A673 (cell line): ENCODE results near the gene TRIML1. TPM values are rescaled to one million over a fixed set of nuclear protein-coding genes. Genes with fewer than 3 reads are reported as not detected.

Experiments
- BruUV-seq: library from RNA; stranded (reverse); fragments of 400-500 nt; replicated peaks from 2 replicates; lab custom pipeline; 2021; lab: Mats Ljungman, UMichigan
- CTCF ChIA-PET: fragments of 300-600 bp; sonication (Branson Sonifier 250); formaldehyde crosslinking; loops from one replicate; lab custom pipeline; 2022; ENCODE audit warnings: antibody characterized with exemption; lab: Charles Lee
- POLR2A ChIA-PET: fragments of 300-600 bp; sonication (Branson Sonifier 250); formaldehyde crosslinking; loops from one replicate; lab custom pipeline; 2022; ENCODE audit warnings: antibody characterized with exemption; ENCODE audit not compliant: low non-redundant PET; lab: Charles Lee
- DNase-seq: peaks from one replicate; pipeline ENCODE4 v3.0.0-alpha.2; 2015; ENCODE audit warnings: low spot score
- H3K27ac ChIP-seq: fragments of 200-600 bp; sonication (generic); 2 replicates; pipeline ENCODE4 v1.5.1; 2016; ENCODE audit warnings: mixed run types, low read depth, mild to moderate bottlenecking, mixed read lengths, antibody characterized with exemption, low read length; ENCODE audit not compliant: poor library complexity, severe bottlenecking
- H3K27me3 ChIP-seq: fragments of 200-600 bp; sonication (generic); replicated peaks from 2 replicates; pipeline ENCODE4 v1.6.1; 2017; ENCODE audit warnings: mixed run types, low read depth, mild to moderate bottlenecking, mixed read lengths, antibody characterized with exemption, low read length; ENCODE audit not compliant: insufficient read depth, poor library complexity
- H3K36me3 ChIP-seq: fragments of 200-600 bp; sonication (generic); 2 replicates; pipeline ENCODE4 v1.6.1; 2016; ENCODE audit warnings: mixed run types, mild to moderate bottlenecking, mixed read lengths, antibody characterized with exemption, low read length; ENCODE audit not compliant: insufficient read depth, poor library complexity, severe bottlenecking
- H3K4me1 ChIP-seq: fragments of 200-600 bp; sonication (generic); 2 replicates; pipeline ENCODE4 v1.6.1; 2017; ENCODE audit warnings: mixed run types, mild to moderate bottlenecking, mixed read lengths, antibody characterized with exemption, low read length; ENCODE audit not compliant: insufficient read depth, poor library complexity, severe bottlenecking
- H3K4me3 ChIP-seq: fragments of 200-600 bp; sonication (generic); 2 replicates; pipeline ENCODE4 v1.5.1; 2016; ENCODE audit warnings: low read depth, mixed run types, mild to moderate bottlenecking, mixed read lengths, low read length; ENCODE audit not compliant: poor library complexity, severe bottlenecking
- H3K9me3 ChIP-seq: fragments of 200-600 bp; sonication (generic); 2 replicates; pipeline ENCODE4 v1.6.1; 2016; ENCODE audit warnings: mixed run types, low read depth, mild to moderate bottlenecking, mixed read lengths, antibody characterized with exemption, low read length; ENCODE audit not compliant: poor library complexity, severe bottlenecking
- EZH2 ChIP-seq: fragments of 200-600 bp; sonication (generic); IDR thresholded peaks from 2 replicates; pipeline ENCODE4 v1.6.1; 2017; ENCODE audit warnings: borderline replicate concordance, low read depth, mild to moderate bottlenecking, mixed read lengths, antibody characterized with exemption, low read length; ENCODE audit not compliant: poor library complexity, severe bottlenecking
- intact Hi-C: fragments of 100-400 bp; cut with micrococcal nuclease; formaldehyde crosslinking; loops from one replicate; pipeline ENCODE4 v1.10.0; 2022; ENCODE audit not compliant: unreplicated experiment
- total RNA-seq: library from RNA; stranded (reverse); gene quantifications from 2 replicates; pipeline ENCODE4 v1.2.3, GENCODE V29; 2021
- TF ChIP-seq, protein P1 (sequence below): fragments of 300-800, 200-600 bp; sonication (generic); conservative IDR thresholded peaks from 2 replicates; pipeline ENCODE4 v1.5.1; 2017; ENCODE audit warnings: low read depth, mild to moderate bottlenecking, antibody characterized with exemption, low read length, moderate library complexity, mixed read lengths

The TRIML1 gene
- total RNA-seq, 1 experiment from 2014 or later: not detected

GRCh38 chr4:188146618-188147017 is 7.4 kb downstream of the TRIML1 start:
- intact Hi-C loops: no loop called here
- Histone ChIP-seq H3K4me3 (no peak overlapping the region), H3K27me3 (no peaks in the 10 kb centered on the region), H3K27ac (no peak overlapping the region), H3K36me3 (no peaks in the 10 kb centered on the region), H3K4me1 (no peaks in the 10 kb centered on the region), H3K9me3 (no peaks in the 10 kb centered on the region)
- TF ChIP-seq EZH2: no peak
- TF ChIP-seq, protein P1, sequence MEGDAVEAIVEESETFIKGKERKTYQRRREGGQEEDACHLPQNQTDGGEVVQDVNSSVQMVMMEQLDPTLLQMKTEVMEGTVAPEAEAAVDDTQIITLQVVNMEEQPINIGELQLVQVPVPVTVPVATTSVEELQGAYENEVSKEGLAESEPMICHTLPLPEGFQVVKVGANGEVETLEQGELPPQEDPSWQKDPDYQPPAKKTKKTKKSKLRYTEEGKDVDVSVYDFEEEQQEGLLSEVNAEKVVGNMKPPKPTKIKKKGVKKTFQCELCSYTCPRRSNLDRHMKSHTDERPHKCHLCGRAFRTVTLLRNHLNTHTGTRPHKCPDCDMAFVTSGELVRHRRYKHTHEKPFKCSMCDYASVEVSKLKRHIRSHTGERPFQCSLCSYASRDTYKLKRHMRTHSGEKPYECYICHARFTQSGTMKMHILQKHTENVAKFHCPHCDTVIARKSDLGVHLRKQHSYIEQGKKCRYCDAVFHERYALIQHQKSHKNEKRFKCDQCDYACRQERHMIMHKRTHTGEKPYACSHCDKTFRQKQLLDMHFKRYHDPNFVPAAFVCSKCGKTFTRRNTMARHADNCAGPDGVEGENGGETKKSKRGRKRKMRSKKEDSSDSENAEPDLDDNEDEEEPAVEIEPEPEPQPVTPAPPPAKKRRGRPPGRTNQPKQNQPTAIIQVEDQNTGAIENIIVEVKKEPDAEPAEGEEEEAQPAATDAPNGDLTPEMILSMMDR: no peak
- no peak for DNase-seq
- BruUV-seq: no TSS peak
- CTCF ChIA-PET: no interaction called here
- POLR2A ChIA-PET: no interaction called here

DNA sequence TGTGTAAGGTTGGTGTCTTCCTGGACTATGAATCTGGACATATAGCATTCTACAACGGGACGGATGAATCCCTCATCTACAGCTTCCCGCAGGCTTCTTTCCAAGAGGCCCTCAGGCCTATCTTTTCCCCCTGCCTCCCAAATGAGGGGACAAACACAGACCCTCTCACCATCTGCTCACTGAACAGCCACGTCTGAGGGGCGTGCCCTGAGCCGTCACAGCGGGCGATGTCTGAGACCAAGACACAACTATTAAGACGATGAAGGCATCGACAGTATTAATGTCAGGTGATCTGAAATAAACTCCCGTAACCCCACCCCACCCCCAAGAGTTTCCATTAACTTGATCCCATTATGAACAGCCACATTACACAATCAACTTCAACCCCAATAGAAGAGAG is 7.9 kb downstream of the TRIML1 start:
- intact Hi-C loops: no loop called here
- H3K27me3 ChIP-seq: no peaks in the 10 kb centered on the region
- no peak overlapping the region for H3K27ac ChIP-seq
- no peak overlapping the region for H3K4me3 ChIP-seq
- no peaks in the 10 kb centered on the region for H3K4me1 ChIP-seq
- DNase-seq: no peak
- BruUV-seq: no TSS peak
- H3K36me3 ChIP-seq: no peaks in the 10 kb centered on the region
- TF ChIP-seq, protein P1: no peak
- TF ChIP-seq EZH2: no peak
- ChIA-PET CTCF (no interaction called here), POLR2A (no interaction called here)
- H3K9me3 ChIP-seq: no peaks in the 10 kb centered on the region

DNA sequence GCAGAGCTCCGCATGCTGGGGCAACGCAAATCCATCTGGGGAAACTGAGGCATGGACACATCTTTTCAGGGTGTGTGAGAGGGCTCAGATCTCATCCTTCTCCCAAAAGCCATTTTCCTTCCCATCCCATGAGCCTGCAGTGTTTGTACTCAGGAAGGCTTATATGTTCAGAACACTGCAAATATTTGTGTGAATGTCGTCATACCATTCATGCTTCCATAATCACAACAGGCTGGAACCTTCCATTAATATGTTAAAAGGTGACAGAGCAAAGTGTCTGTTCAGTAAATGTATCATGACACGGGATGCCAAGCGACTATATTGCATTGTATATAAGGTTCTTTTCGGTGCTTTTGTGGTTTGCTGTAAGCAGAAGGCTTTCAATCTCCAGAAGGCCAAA is 8.5 kb downstream of the TRIML1 start:
- H3K36me3 ChIP-seq: no peaks in the 10 kb centered on the region
- no TSS peak for BruUV-seq
- no peak for TF ChIP-seq EZH2
- TF ChIP-seq, protein P1: no peak
- H3K4me1 ChIP-seq: no peaks in the 10 kb centered on the region
- ChIA-PET POLR2A (no interaction called here), CTCF (no interaction called here)
- H3K27me3 ChIP-seq: no peaks in the 10 kb centered on the region
- H3K9me3 ChIP-seq: no peaks in the 10 kb centered on the region
- H3K4me3 ChIP-seq: no peak overlapping the region
- intact Hi-C loops: no loop called here
- no peak overlapping the region for H3K27ac ChIP-seq
- DNase-seq: no peak
